ENCODE measurements around the gene GRAMD4. TPM values are rescaled to one million over a fixed set of nuclear protein-coding genes. Genes with fewer than 3 reads are reported as not detected.

The GRAMD4 gene
- total and polyA plus RNA-seq, 10 of the 15 experiments (the other 5 are each of a cell fraction or from before 2014, with no cell fraction given), result 0.21 to 45.5 (median 10.6) TPM

GRCh38 chr22:46691571-46691970 lies 71.4 kb downstream of the GRAMD4 start (continued):
- TF ChIP-seq CUX1 (IDR thresholded peaks at IDR 0.05; ENCODE audit: insufficient replicate concordance, low read depth, low read length) (no peak), NFYB (IDR thresholded peaks at IDR 0.05; ENCODE audit: insufficient read depth, low read depth, low read length) (no peak), POLR2A (IDR thresholded peaks at IDR 0.05; ENCODE audit: low read depth, low read length) (no peak), GABPA (IDR thresholded peaks at IDR 0.05; ENCODE audit: low read depth) (no peak), CHD1 (IDR thresholded peaks at IDR 0.05; ENCODE audit: low read depth, low read length) (no peak), HCFC1 (IDR thresholded peaks at IDR 0.05; ENCODE audit: low read length) (no peak), ETV6 (conservative IDR thresholded peaks at IDR 0.05 in 1 of 2, IDR thresholded peaks at IDR 0.05 in 1 of 2; ENCODE audit: borderline replicate concordance in 1 of 2, low read depth in 1 of 2) (no peak), MAX (IDR thresholded peaks at IDR 0.05; ENCODE audit: low read depth, low read length) (no peak), YBX1 (IDR thresholded peaks at IDR 0.05) (no peak), MTA2 (IDR thresholded peaks at IDR 0.05; ENCODE audit: low read depth) (no peak), TBL1XR1 (IDR thresholded peaks at IDR 0.05; ENCODE audit: low read depth, low read length) (no peak), BHLHE40 (IDR thresholded peaks at IDR 0.05; ENCODE audit: borderline replicate concordance in 1 of 2, low read depth in 2 of 2, low read length in 1 of 2) (no peak), CEBPZ (IDR thresholded peaks at IDR 0.05; ENCODE audit: low read depth, low read length) (no peak), CEBPB (IDR thresholded peaks at IDR 0.05; ENCODE audit: borderline replicate concordance in 1 of 2, low read depth in 2 of 2, low read length in 2 of 2) (no peak)
- TF ChIP-seq, protein P1, sequence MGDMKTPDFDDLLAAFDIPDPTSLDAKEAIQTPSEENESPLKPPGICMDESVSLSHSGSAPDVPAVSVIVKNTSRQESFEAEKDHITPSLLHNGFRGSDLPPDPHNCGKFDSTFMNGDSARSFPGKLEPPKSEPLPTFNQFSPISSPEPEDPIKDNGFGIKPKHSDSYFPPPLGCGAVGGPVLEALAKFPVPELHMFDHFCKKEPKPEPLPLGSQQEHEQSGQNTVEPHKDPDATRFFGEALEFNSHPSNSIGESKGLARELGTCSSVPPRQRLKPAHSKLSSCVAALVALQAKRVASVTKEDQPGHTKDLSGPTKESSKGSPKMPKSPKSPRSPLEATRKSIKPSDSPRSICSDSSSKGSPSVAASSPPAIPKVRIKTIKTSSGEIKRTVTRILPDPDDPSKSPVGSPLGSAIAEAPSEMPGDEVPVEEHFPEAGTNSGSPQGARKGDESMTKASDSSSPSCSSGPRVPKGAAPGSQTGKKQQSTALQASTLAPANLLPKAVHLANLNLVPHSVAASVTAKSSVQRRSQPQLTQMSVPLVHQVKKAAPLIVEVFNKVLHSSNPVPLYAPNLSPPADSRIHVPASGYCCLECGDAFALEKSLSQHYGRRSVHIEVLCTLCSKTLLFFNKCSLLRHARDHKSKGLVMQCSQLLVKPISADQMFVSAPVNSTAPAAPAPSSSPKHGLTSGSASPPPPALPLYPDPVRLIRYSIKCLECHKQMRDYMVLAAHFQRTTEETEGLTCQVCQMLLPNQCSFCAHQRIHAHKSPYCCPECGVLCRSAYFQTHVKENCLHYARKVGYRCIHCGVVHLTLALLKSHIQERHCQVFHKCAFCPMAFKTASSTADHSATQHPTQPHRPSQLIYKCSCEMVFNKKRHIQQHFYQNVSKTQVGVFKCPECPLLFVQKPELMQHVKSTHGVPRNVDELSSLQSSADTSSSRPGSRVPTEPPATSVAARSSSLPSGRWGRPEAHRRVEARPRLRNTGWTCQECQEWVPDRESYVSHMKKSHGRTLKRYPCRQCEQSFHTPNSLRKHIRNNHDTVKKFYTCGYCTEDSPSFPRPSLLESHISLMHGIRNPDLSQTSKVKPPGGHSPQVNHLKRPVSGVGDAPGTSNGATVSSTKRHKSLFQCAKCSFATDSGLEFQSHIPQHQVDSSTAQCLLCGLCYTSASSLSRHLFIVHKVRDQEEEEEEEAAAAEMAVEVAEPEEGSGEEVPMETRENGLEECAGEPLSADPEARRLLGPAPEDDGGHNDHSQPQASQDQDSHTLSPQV (IDR thresholded peaks at IDR 0.05), result no peak
